ENCODE data around the gene ZNF154.
A peak's percentile ranks its signal among the peaks of the same experiment; 100 is the strongest.

GRCh38 chr19:57746580-57747471 lies 37.8 kb upstream of the ZNF154 start, which contains the start of gene ZNF776:
- no peak for TF ChIP-seq BHLHE40 (IDR thresholded peaks at IDR 0.05; ENCODE audit: borderline replicate concordance)
- no peak for TF ChIP-seq TARDBP (IDR thresholded peaks at IDR 0.05)
- TF ChIP-seq FOXK2 (IDR thresholded peaks at IDR 0.05) = no peak
- TF ChIP-seq FOXM1 (IDR thresholded peaks at IDR 0.05; ENCODE audit: borderline replicate concordance) = no peak
- TF ChIP-seq ARNT (IDR thresholded peaks at IDR 0.05) = no peak
- peak; percentile 38; the same call in 1 of the 2 replicates for TF ChIP-seq ELF4 (IDR thresholded peaks at IDR 0.05)
